A549 (cell line): ENCODE measurements around the gene TBRG4. TPM values are rescaled to one million over a fixed set of nuclear protein-coding genes. Genes with fewer than 3 reads are reported as not detected.

ENCODE experiments used
- ATAC-seq, 2 experiments: fragments of 200-7000 bp in 1 of 2; fragments of >200 bp in 1 of 2; cut with Nextera tagmentation in 1 of 2; cut with Tn5 transposase in 1 of 2; 3 replicates each; pipeline versions ENCODE4 v1.8.0 to v1.9.1; 2018 to 2020; ENCODE audit warnings: mild to moderate bottlenecking in 1 of 2, moderate library complexity in 1 of 2
- CTCF ChIA-PET: fragments of 300-600 bp; sonication (Branson Sonifier 250); formaldehyde crosslinking; extraction: SDS; loops from one replicate; lab custom pipeline; 2021; ENCODE audit warnings: antibody characterized with exemption, inconsistent platforms; lab: Yijun Ruan, JAX
- POLR2A ChIA-PET: fragments of 350-600 bp; formaldehyde crosslinking; extraction: SDS; loops from one replicate; lab custom pipeline; 2021; ENCODE audit warnings: antibody characterized with exemption, inconsistent platforms; lab: Yijun Ruan, JAX
- DNase-seq, 2 experiments: peaks; one replicate each; pipeline versions ENCODE4 v3.0.0 to v3.0.0-alpha.2; 2011 to 2016; ENCODE audit warnings: low read depth in 1 of 2, low spot score in 1 of 2
- FAIRE-seq: peaks from 2 replicates; lab custom pipeline; 2011; peaks lifted over from hg19 to GRCh38; lab: Jason Lieb, UNC
- H3K27ac ChIP-seq, 2 experiments: fragments of >200 bp; sonication (Bioruptor Twin); formaldehyde crosslinking; 3 replicates each; pipeline ENCODE4 v1.5.1; 2016 to 2017
- H3K4me1 ChIP-seq: fragments of >200 bp; sonication (Bioruptor Twin); formaldehyde crosslinking; 3 replicates; pipeline ENCODE4 v1.6.1; 2016
- H3K4me2 ChIP-seq: fragments of >200 bp; sonication (Bioruptor Twin); formaldehyde crosslinking; 3 replicates; pipeline ENCODE4 v1.6.1; 2016
- H3K4me3 ChIP-seq: fragments of >200 bp; sonication (Bioruptor Twin); formaldehyde crosslinking; 3 replicates; pipeline ENCODE4 v1.5.1; 2016
- H3K9me3 ChIP-seq: fragments of >200 bp; sonication (Bioruptor Twin); formaldehyde crosslinking; 3 replicates; pipeline ENCODE4 v1.6.1; 2016
- BCL3 ChIP-seq: fragments of >200 bp; sonication (Bioruptor Twin); formaldehyde crosslinking; IDR thresholded peaks from 3 replicates; pipeline ENCODE4 v1.6.1; 2016
- BHLHE40 ChIP-seq: IDR thresholded peaks from 2 replicates; pipeline ENCODE4 v1.6.1; 2012; ENCODE audit warnings: low read depth, low read length, inconsistent platforms
- CBX2 ChIP-seq: fragments of 200-600 bp; sonication (generic); IDR thresholded peaks from 2 replicates; pipeline ENCODE4 v1.6.1; 2016; ENCODE audit warnings: low read depth, mild to moderate bottlenecking, borderline replicate concordance
- CEBPB ChIP-seq, 2 experiments: fragments of >200 bp in 1 of 2; sonication (Bioruptor Twin) in 1 of 2; formaldehyde crosslinking in 1 of 2; IDR thresholded peaks; 2 replicates each; pipeline ENCODE4 v1.6.1; 2012 to 2016
- EHMT2 ChIP-seq: fragments of 200-600 bp; sonication (generic); IDR thresholded peaks from 2 replicates; pipeline ENCODE4 v1.6.1; 2016; ENCODE audit warnings: antibody characterized with exemption, low read depth, mild to moderate bottlenecking, moderate library complexity
- FOSB ChIP-seq: fragments of 250-450 bp; sonication (Bioruptor Pico); IDR thresholded peaks from 2 replicates; pipeline ENCODE4 v1.5.0; 2020; ENCODE audit warnings: mild to moderate bottlenecking, moderate library complexity
- FOSL2 ChIP-seq, 2 experiments: fragments of 450-650 bp in 1 of 2; fragments of >200 bp in 1 of 2; sonication (Bioruptor Twin) in 1 of 2; formaldehyde crosslinking; IDR thresholded peaks; 2 replicates each; pipeline versions ENCODE4 v1.5.0 to v1.6.1; 2016 to 2020; ENCODE audit warnings: mild to moderate bottlenecking in 1 of 2, moderate library complexity in 1 of 2
- FOXS1 ChIP-seq: fragments of 250-450 bp; sonication (Bioruptor Pico); IDR thresholded peaks from 2 replicates; pipeline ENCODE4 v1.5.0; 2020; ENCODE audit warnings: mild to moderate bottlenecking, moderate library complexity
- HDAC2 ChIP-seq: fragments of 200-600 bp; sonication (generic); IDR thresholded peaks from 2 replicates; pipeline ENCODE4 v1.6.1; 2016
- HEYL ChIP-seq: fragments of 250-450 bp; sonication (Bioruptor Pico); IDR thresholded peaks from 2 replicates; pipeline ENCODE4 v1.8.0; 2021; ENCODE audit warnings: mild to moderate bottlenecking, moderate library complexity
- HOXB13 ChIP-seq: fragments of 250-450 bp; sonication (Bioruptor Pico); IDR thresholded peaks from 2 replicates; pipeline ENCODE4 v1.5.0; 2020; ENCODE audit warnings: low read depth, mild to moderate bottlenecking, moderate library complexity
- HOXB5 ChIP-seq: fragments of 250-450 bp; sonication (Bioruptor Pico); IDR thresholded peaks from 2 replicates; pipeline ENCODE4 v1.5.0; 2020; ENCODE audit warnings: mild to moderate bottlenecking, moderate library complexity
- KDM1A ChIP-seq: fragments of 200-600 bp; sonication (generic); IDR thresholded peaks from 2 replicates; pipeline ENCODE4 v1.6.1; 2016; ENCODE audit warnings: low read depth, mild to moderate bottlenecking
- KDM5A ChIP-seq: fragments of 200-600 bp; sonication (generic); IDR thresholded peaks from 2 replicates; pipeline ENCODE4 v1.6.1; 2016; ENCODE audit warnings: antibody characterized with exemption, mild to moderate bottlenecking
- MYC ChIP-seq: IDR thresholded peaks from 2 replicates; pipeline ENCODE4 v1.6.1; 2012; ENCODE audit warnings: mild to moderate bottlenecking, inconsistent platforms, low read length, improper control_type of control experiment, borderline replicate concordance
- NFE2L2 ChIP-seq: fragments of 150-350 bp; conservative IDR thresholded peaks from 2 replicates; pipeline ENCODE4 v1.6.1; 2014; ENCODE audit warnings: low read length
- PHF8 ChIP-seq: fragments of 200-600 bp; sonication (generic); IDR thresholded peaks from 2 replicates; pipeline ENCODE4 v1.6.1; 2016; ENCODE audit warnings: low read depth, mild to moderate bottlenecking, antibody characterized with exemption, moderate library complexity, borderline replicate concordance
- POLR2A ChIP-seq: IDR thresholded peaks from 2 replicates; pipeline ENCODE4 v1.6.1; 2012; ENCODE audit warnings: mild to moderate bottlenecking, low read length
- RFX5 ChIP-seq: fragments of 450-650 bp; IDR thresholded peaks from 2 replicates; pipeline ENCODE4 v1.7.1; 2014; ENCODE audit warnings: antibody characterized with exemption, mild to moderate bottlenecking, moderate library complexity
- SREBF2 ChIP-seq: fragments of 450-650 bp; IDR thresholded peaks from 2 replicates; pipeline ENCODE4 v1.6.1; 2014; ENCODE audit warnings: mild to moderate bottlenecking, moderate library complexity
- TFCP2L1 ChIP-seq: fragments of 250-450 bp; sonication (Bioruptor Pico); IDR thresholded peaks from 2 replicates; pipeline ENCODE4 v1.5.0; 2021; ENCODE audit warnings: mild to moderate bottlenecking
- USF2 ChIP-seq: fragments of 450-650 bp; IDR thresholded peaks from 2 replicates; pipeline ENCODE4 v1.6.1; 2014; ENCODE audit warnings: antibody characterized with exemption
- ZC3H11A ChIP-seq: fragments of 450-650 bp; IDR thresholded peaks from 2 replicates; pipeline ENCODE4 v1.6.1; 2014; ENCODE audit warnings: antibody characterized with exemption, mild to moderate bottlenecking
- ZSCAN20 ChIP-seq: fragments of 250-450 bp; sonication (Bioruptor Pico); IDR thresholded peaks from 2 replicates; pipeline ENCODE4 v1.8.0; 2022; ENCODE audit warnings: mild to moderate bottlenecking, moderate library complexity
- WGBS: methylation state at CpG from one replicate; pipeline ENCODE4 v1.1.6; 2017; ENCODE audit errors: missing lambda C conversion rate; 5-methylcytosine and 5-hydroxymethylcytosine counted together
- polyA plus RNA-seq, 4 experiments: library from polyadenylated mRNA; depleted of rRNA in 3 of 4; stranded (reverse); fragments of >200 nt; fragmentation: RNase III in 1 of 4; extraction: RNeasy Plus Mini Kit Qiagen cat#74134 plus additional on column Dnase treatment in 1 of 4; gene quantifications; 2 replicates in 3 of 4; 3 replicates in 1 of 4; pipeline ENCODE4 v1.2.3, GENCODE V29; 2011 to 2017
- TF ChIP-seq, protein P1 (sequence below): fragments of >200 bp; sonication (Bioruptor Twin); formaldehyde crosslinking; IDR thresholded peaks from 2 replicates; pipeline ENCODE4 v1.6.1; 2016
- TF ChIP-seq, protein P2 (sequence below): IDR thresholded peaks from 2 replicates; pipeline ENCODE4 v1.6.1; 2012
- TF ChIP-seq, protein P3 (sequence below): IDR thresholded peaks from 2 replicates; pipeline ENCODE4 v1.6.1; 2012; ENCODE audit warnings: low read depth, borderline replicate concordance

The TBRG4 gene
- polyA plus RNA-seq, 2 of the 4 experiments (the other 2 are of a cell fraction) = 88.8 to 100 TPM

DNA sequence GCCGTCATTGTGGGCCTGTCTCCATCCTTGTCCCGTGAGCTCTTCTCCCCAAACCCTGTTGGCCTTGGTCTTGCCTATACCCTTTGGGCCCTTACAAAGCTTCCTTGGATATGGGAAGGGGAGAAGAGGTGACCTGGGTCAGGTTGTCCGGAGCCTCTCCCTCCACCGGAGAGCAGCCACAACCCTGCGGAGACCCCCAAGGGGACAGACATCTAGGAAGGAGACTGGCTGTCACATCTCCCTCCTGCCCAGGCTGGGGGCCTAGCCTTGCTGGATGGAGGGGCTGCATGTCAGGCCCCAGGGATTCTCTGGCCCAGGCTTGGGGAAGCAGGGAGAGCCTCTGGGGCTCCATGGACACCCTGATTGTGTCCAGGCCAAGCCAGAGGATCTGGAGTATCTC, 34.6 kb downstream of the TBRG4 start:
- ChIA-PET CTCF (interaction anchor here (1.0 kb wide), 1 partner anchor 12 kb away, joined by 3 read pairs; no protein-coding TSS in a partner anchor), POLR2A (no interaction called here)
- TF ChIP-seq FOSB (CRISPR knock-in tag) (no peak), EHMT2 (no peak), RFX5 (no peak), FOSL2 (IDR thresholded peaks at IDR 0.05) (no peak), FOSL2 (CRISPR knock-in tag; IDR thresholded peaks at IDR 0.05) (no peak), POLR2A (no peak), KDM1A (no peak), FOXS1 (CRISPR knock-in tag) (no peak), PHF8 (no peak), KDM5A (no peak), CBX2 (no peak), BHLHE40 (no peak), SREBF2 (no peak)
- TF ChIP-seq, protein P1, sequence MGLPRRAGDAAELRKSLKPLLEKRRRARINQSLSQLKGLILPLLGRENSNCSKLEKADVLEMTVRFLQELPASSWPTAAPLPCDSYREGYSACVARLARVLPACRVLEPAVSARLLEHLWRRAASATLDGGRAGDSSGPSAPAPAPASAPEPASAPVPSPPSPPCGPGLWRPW = no peak
- TF ChIP-seq, protein P2, sequence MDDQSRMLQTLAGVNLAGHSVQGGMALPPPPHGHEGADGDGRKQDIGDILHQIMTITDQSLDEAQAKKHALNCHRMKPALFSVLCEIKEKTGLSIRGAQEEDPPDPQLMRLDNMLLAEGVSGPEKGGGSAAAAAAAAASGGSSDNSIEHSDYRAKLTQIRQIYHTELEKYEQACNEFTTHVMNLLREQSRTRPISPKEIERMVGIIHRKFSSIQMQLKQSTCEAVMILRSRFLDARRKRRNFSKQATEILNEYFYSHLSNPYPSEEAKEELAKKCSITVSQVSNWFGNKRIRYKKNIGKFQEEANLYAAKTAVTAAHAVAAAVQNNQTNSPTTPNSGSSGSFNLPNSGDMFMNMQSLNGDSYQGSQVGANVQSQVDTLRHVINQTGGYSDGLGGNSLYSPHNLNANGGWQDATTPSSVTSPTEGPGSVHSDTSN = no peak
- no peak overlapping the region for H3K4me3 ChIP-seq
- H3K4me1 ChIP-seq = peaks cover 4% of the 10 kb centered on the region; the same call in 1 of the 3 replicates
- H3K27ac ChIP-seq = no peak overlapping the region
- WGBS = 93% methylated on average over 5 of the region's 5 CpGs
- H3K9me3 ChIP-seq = no peaks in the 10 kb centered on the region
- no peak overlapping the region for H3K4me2 ChIP-seq
- FAIRE-seq (no peak), ATAC-seq (no peak), DNase-seq (no peak)

GRCh38 chr7:45075871-45076796, 35.4 kb downstream of the TBRG4 start:
- FAIRE-seq = no peak
- H3K27ac ChIP-seq = no peak overlapping the region
- ATAC-seq = no peak
- ChIA-PET CTCF (interaction anchor here (1.1 kb wide), 1 partner anchor 59 kb away, joined by 4 read pairs; no protein-coding TSS in a partner anchor), POLR2A (no interaction called here)
- peaks cover 4% of the 10 kb centered on the region; the same call in 1 of the 3 replicates for H3K4me1 ChIP-seq
- H3K4me2 ChIP-seq = no peak overlapping the region
- H3K4me3 ChIP-seq = no peak overlapping the region
- no peak for DNase-seq
- TF ChIP-seq BCL3 (no peak), ZC3H11A (no peak), BHLHE40 (no peak), NFE2L2 (no peak), SREBF2 (no peak), TFCP2L1 (CRISPR knock-in tag) (no peak), HEYL (CRISPR knock-in tag) (no peak)
- H3K9me3 ChIP-seq = no peaks in the 10 kb centered on the region
- WGBS = 91% methylated on average over 20 of the region's 35 CpGs

DNA sequence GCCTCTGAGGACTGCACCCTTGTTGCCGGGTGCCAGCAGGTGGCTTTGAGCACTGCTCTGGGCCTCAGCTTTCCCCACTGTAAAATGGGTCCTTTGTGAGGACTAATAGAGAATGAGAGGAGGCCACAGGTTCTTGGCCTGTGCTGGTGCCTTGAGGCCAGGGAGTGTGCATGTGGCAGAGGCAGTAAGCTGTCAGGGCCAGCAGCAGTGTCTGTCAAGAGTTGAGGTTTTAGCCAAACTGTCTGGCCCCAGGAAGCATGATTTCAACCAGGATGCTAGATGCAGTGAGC, 36.2 kb downstream of the TBRG4 start:
- Histone ChIP-seq H3K4me3 (no peak overlapping the region), H3K27ac (no peak overlapping the region), H3K4me2 (no peak overlapping the region), H3K9me3 (no peaks in the 10 kb centered on the region), H3K4me1 (peaks cover 4% of the 10 kb centered on the region; the same call in 1 of the 3 replicates)
- WGBS = 67% methylated on average over 1 of the region's 1 CpG
- no peak for ATAC-seq
- TF ChIP-seq, protein P3, sequence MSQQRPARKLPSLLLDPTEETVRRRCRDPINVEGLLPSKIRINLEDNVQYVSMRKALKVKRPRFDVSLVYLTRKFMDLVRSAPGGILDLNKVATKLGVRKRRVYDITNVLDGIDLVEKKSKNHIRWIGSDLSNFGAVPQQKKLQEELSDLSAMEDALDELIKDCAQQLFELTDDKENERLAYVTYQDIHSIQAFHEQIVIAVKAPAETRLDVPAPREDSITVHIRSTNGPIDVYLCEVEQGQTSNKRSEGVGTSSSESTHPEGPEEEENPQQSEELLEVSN = no peak
- TF ChIP-seq ZC3H11A (no peak), HOXB13 (CRISPR knock-in tag) (no peak), HOXB5 (CRISPR knock-in tag) (no peak), CEBPB (IDR thresholded peaks at IDR 0.05) (no peak), USF2 (no peak), MYC (no peak), FOSB (CRISPR knock-in tag) (no peak), HDAC2 (no peak), ZSCAN20 (no peak)
- no peak for FAIRE-seq
- ChIA-PET CTCF (interaction anchor here (1.1 kb wide), 1 partner anchor 60 kb away, joined by 4 read pairs; no protein-coding TSS in a partner anchor), POLR2A (no interaction called here)
- no peak for DNase-seq
